Bronchial epithelial cell (primary cell): ENCODE data around the gene ZMYND10. TPM values are rescaled to one million over a fixed set of nuclear protein-coding genes. Genes with fewer than 3 reads are reported as not detected.

ENCODE experiments used
- DNase-seq: peaks from one replicate; pipeline ENCODE4 v3.0.0-alpha.2; 2010; ENCODE audit warnings: low read depth
- FAIRE-seq: peaks from 2 replicates; lab custom pipeline; 2011; peaks lifted over from hg19 to GRCh38; lab: Jason Lieb, UNC
- H3K27me3 ChIP-seq: 2 replicates; pipeline ENCODE4 v1.5.1; 2011; ENCODE audit warnings: low read length; ENCODE audit not compliant: control insufficient read depth, insufficient read depth
- H3K36me3 ChIP-seq: 2 replicates; pipeline ENCODE4 v1.5.1; 2011; ENCODE audit warnings: low read length; ENCODE audit not compliant: control insufficient read depth, insufficient read depth
- H3K4me3 ChIP-seq: 2 replicates; pipeline ENCODE4 v1.5.1; 2011; ENCODE audit warnings: mild to moderate bottlenecking, low read depth, low read length, control low read depth
- total RNA-seq: library from RNA; depleted of rRNA; stranded (reverse); fragments of >200 nt; gene quantifications from 2 replicates; pipeline ENCODE4 v1.2.1, GENCODE V29; 2014
- TF ChIP-seq, protein P1 (sequence below): IDR thresholded peaks from 2 replicates; pipeline ENCODE4 v1.5.1; 2011; ENCODE audit warnings: mild to moderate bottlenecking, moderate library complexity, low read length, control low read depth, inconsistent platforms; ENCODE audit not compliant: insufficient read depth, severe bottlenecking

The ZMYND10 gene
- total RNA-seq, 1 donor from 2014 or later, result 0.53 TPM

DNA sequence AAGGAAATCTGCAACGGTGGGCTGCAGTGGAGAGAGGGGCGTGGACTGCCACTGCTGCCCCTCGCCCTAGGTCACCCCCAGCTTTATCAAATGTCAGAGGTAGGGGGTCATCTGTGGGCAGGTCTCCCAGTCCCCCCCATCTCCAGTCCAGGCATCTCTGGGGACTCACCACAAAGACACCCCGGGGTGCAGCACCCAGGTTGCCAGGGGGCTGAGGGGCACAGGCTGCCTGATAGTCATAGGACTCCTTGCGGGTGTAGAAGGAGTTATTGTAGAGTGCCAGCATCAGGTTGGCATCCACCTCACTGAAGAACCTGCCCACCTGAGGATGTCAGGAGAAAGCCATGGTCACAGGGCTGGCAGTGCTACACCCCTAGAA, 20.3 kb upstream of the ZMYND10 start:
- Histone ChIP-seq H3K4me3 (peak overlapping the region; percentile 69), H3K36me3 (no peaks in the 10 kb centered on the region), H3K27me3 (peaks cover 2% of the 10 kb centered on the region)
- FAIRE-seq, result no peak
- TF ChIP-seq, protein P1, sequence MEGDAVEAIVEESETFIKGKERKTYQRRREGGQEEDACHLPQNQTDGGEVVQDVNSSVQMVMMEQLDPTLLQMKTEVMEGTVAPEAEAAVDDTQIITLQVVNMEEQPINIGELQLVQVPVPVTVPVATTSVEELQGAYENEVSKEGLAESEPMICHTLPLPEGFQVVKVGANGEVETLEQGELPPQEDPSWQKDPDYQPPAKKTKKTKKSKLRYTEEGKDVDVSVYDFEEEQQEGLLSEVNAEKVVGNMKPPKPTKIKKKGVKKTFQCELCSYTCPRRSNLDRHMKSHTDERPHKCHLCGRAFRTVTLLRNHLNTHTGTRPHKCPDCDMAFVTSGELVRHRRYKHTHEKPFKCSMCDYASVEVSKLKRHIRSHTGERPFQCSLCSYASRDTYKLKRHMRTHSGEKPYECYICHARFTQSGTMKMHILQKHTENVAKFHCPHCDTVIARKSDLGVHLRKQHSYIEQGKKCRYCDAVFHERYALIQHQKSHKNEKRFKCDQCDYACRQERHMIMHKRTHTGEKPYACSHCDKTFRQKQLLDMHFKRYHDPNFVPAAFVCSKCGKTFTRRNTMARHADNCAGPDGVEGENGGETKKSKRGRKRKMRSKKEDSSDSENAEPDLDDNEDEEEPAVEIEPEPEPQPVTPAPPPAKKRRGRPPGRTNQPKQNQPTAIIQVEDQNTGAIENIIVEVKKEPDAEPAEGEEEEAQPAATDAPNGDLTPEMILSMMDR, result no peak
- DNase-seq, result no peak

DNA sequence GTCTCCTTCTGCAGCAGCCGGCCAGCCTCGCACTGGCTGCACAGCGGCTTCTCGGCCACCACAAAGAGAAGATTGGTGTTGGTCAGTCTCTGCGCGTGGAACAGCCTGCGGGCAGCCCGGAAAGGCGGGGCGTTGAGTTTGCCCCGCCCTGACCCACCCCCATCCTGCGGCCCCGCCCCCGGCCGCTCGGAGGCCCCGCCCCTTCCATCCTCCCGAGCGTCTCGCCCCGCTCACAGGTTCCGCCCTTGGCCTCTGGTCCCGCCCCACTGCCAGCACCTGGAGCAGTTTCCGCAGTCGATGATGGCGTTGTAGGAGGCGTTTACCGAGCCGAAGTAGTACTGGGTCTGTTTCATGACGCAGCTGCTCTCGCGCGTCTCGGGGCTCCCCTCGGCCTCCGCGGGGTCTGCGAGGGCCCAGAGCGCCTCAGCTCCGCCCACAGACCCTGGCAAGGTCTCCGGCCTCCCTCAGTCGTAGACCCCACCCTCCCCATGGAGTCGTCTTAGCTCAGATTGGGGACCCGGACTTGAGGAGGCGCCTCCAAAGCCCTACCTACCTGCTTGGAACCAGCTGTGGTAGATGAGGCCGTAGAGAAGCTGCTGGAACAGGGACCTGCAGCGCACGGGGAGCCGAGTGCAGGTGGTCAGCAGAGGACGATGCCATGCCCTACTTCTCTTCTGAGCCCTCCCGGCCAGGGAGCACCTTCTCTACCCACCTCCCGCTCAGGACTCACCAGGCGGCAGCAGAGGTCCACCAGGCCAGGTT, 19.7 kb upstream of the ZMYND10 start:
- FAIRE-seq, result no peak
- TF ChIP-seq, protein P1, result peak; percentile 19
- Histone ChIP-seq H3K4me3 (peak overlapping the region; percentile 69), H3K36me3 (no peaks in the 10 kb centered on the region), H3K27me3 (peaks cover 2% of the 10 kb centered on the region)
- DNase-seq, result peak; percentile 88

DNA sequence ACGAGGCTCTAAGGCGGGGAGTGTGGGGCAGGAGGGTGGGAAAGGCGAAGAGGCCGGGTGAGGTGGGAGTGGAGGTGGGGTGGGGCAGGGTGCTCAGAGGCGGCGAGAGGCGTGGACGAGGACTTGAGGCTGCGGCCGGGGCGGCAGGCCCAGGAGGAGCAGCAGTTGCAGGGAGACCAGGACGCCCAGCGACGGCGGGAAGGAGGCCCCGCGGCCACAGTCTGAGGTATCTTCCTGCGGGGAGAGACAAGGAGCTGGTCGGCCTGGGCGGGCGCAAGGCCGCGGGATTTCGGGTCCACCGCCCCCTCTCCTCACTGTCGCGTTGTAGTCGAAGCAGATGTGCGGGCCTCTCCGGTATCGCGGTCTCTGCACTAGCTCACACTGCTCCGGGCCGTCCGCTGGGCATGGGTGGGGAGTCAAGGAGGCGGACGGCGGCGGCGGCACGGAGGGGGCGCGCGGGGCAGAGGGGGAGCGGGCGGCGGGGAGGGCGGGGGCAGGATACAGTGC, 19.1 kb upstream of the ZMYND10 start:
- Histone ChIP-seq H3K4me3 (peak overlapping the region; percentile 69), H3K27me3 (peaks cover 2% of the 10 kb centered on the region), H3K36me3 (no peaks in the 10 kb centered on the region)
- DNase-seq (no peak), FAIRE-seq (no peak)
- TF ChIP-seq, protein P1, result no peak

DNA sequence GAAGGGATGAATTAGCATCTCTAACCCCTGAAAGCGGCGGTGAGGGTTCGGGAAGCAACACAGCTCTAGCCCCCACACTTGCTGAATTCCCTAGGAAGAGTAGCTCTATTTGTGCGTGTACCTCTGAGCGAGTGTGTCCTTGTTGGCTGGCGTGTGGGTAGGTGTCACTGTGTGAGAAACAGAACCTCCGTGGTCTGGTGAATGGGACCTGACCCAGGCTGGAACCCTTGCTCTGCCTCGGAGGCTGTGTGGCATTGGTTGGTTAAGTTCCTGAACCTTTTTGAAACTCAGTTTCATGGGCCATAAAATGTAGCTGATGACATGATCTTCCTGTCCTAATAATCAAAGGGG, 14.2 kb upstream of the ZMYND10 start:
- H3K36me3 ChIP-seq, result peaks cover 14% of the 10 kb centered on the region
- H3K27me3 ChIP-seq, result no peaks in the 10 kb centered on the region
- DNase-seq, result no peak
- H3K4me3 ChIP-seq, result no peak overlapping the region
- TF ChIP-seq, protein P1, result no peak
- no peak for FAIRE-seq

DNA sequence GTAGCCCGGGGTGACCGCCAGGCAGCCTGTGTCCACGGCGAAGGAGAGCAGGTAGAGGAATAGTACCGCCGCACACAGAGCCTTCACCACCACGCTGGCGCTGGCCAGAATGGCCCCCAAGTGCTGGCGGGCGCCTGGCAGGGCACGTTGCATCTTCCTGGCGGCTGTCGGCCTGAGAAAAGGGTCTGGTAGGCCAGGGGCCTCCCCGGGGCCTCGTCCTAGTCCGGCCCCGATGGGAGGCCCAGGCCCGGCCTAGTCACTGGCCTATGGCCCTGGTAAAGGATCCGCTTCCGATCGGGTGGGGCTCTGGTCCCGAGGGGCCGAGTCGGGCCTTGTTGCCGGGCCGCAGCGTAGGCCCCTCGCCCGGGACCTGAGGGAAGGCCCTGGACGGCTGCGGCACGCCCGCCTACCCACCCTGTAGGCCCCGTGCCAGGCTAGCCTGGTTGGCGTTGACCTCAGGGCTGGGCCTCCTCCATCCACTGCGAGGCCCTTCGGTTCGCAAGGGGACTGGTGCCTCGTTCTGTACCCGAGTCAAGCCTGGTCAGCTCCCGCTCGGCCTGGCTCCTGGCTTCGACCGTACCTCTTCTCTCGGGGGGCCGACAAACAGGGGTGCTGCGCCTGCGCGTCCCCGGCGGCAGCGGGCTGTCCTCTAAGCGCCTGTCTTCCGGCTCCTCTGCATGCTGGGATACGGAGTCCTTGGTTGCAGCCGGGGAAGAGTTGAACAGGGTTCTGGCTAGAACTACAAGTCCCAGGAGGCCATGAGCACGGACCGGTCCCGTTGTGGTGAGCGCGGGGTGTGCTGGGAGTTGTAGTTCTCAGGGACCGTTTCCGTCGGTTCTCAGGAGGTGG, 13.6 kb upstream of the ZMYND10 start, which contains the start of gene TMEM115:
TSS of gene TMEM115 (minus strand) at position 611 of the 849 bp plus-strand sequence. CDS start at position 153, 458 bp downstream.
- no peaks in the 10 kb centered on the region for H3K27me3 ChIP-seq
- TF ChIP-seq, protein P1, result no peak
- peak; percentile 95 for FAIRE-seq

More for the DNA sequence above, 13.6 kb upstream of the ZMYND10 start, which contains the start of gene TMEM115:
- DNase-seq, result peak; percentile 98
- peaks cover 18% of the 10 kb centered on the region for H3K36me3 ChIP-seq
- H3K4me3 ChIP-seq, result peak within 1 kb of the TSS; percentile 71
